ENCODE measurements around the gene KLF3.
A peak's percentile ranks its signal among the peaks of the same experiment; 100 is the strongest.
"Not testable (repeated sequence)": the region's sequence is repeated elsewhere in the genome, so short reads cannot be mapped to it uniquely, and the experiment has no call there.

KLF3 gene

DNA sequence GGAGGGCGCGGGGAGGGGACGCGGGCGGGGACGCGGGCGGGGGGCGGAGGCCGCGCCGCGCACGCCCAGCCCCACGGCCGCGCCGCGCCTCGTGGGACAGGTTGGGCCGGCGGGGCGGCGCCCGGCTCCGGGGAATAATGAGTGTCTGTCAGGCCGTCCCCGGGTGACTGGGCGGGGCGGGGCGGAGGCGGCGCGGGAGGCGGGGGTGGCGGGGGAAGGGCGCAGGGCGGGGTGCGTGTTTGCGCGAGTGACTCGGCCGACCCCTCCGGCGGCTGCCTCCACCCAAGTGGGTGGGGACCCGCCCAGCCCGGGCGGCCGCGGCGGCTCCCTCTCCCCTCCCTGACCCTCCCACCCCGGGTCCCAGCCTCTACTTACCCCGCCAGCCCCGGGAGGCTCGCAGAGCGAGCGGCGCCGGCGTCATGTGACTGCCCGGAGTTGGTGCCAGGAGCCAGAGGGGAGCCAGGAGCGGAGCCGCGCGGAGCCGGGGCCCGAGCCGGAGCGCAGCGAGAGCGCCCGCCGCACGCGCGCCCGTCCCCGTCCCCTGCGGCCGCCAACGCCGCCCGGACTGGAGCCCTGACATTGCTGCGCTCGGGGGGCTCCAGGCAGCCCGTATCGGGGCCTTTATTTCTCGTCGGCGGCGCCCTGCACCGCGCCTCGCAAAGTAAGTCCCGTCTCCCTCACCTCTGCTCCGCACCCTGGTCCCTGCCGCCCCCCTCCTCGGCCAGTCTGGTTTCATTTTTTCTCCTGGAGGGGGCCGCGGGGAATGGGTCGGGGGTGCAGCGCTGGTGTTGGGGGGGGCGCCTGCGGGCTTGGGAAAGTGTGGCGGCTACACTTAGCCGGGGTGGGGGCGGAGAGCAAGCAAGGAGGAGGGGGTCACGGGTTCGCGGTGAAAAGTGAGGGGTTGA, at the start of gene KLF3:
TSS of gene KLF3 (plus strand) at position 399 of the 905 bp plus-strand sequence. CDS start 16,427 bp downstream, outside the sequence.
- peak; percentile 28 for DNase-seq

DNA sequence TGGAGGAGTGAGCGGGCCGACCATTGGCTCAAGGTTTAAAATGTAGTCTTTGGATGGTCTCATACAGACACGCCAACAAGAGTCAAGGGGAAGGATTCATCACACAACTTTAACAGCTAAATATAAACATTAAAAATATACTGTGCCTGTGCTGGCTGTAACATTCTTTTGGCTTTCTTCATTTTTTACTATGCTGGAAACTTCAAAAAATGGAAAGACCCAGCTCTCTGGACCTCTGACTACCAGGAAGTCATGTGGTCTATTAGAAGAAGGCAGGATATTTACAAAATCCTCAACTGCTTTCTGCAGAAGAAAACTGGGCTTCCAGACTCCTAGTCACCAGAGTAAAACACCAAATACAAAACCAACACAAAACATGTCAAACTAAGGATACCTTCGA, 49.8 kb upstream of the KLF3 start:
- DNase-seq: no peak

DNA sequence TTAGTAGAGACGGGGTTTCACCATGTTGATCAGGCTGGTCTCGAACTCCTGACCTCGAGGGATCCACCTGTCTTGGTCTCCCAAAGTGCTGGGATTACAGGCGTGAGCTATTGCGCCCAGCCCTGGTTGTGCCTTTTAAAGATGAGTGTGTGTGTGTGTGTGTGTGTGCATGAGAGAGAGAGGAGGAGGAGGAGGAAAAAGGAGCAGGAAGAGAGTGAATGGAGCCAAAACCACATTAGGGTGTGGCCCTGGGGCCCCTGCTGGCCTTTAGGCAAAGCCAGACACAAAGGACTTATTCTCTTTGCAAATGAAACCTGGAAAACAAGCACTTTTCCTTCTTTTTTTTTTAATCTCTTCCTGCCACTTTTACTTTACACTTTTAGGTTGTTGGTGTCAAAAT, 48.2 kb upstream of the KLF3 start:
- DNase-seq: no peak

GRCh38 chr4:38618505-38618904, 45.5 kb upstream of the KLF3 start:
- DNase-seq: no peak

- DNase-seq: no peak
Measured at GRCh38 chr4:38619316-38619715, 44.7 kb upstream of the KLF3 start.

GRCh38 chr4:38620065-38620464, 43.9 kb upstream of the KLF3 start:
- DNase-seq: no peak

DNA sequence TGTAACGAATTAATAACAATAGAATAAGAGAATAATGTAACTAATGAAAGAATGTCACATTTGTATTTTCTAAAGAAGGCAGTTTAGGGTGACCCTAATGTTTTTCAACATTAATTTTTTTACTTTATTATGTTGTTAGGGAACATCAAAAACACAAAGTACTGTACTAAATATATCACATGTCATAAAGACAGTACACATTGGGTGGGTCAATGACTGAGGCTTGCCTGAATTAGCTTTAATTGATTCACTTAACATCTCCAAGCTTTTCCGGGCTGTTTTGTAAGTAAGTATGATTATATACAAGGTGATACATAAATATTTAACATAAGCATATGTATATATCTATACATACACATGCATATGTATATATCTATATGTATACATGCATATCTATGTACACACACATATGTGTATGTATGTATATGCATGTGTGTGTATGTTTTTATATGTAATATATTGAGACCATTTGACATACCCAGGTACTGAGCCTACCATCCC, 43.4 kb upstream of the KLF3 start:
- DNase-seq: no peak

GRCh38 chr4:38621028-38621684, 42.8 kb upstream of the KLF3 start:
- DNase-seq: no peak

DNA sequence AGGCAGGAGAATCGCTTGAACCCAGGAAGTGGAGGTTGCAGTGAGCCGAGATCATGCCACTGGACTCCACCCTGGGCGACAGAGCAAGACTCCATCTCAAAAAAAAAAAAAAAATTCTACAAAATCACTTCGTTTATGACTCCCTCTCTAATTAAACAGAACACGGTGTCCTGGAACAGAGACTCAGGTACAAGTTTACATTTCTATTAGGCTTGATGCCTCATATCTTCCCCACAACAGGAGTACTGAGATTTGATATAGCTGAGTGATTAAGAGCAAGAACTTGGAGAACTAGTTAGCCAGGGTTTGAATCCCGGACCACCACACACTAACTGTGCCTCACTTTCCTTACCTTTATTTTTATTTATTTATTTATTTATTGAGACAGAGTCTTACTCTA, 42.2 kb upstream of the KLF3 start:
- no peak for DNase-seq

DNA sequence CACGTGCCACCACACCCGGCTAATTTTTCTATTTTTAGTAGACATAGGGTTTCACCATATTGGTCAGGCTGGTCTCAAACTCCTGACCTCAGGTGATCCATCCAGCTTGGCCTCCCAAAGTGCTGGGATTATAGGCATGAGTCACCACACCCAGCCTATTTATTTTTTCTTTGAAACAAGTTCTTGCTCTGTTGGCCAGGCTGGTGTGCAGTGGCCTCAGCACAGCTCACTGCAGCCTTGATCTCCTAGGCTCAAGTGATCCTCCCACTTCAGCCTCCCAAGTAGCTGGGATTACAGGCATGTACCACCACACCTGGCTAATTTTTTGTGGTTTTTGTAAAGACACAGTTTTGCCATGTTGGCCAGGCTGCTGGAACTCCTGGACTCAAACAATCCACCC, 41.7 kb upstream of the KLF3 start:
- not testable (repeated sequence) for DNase-seq

DNA sequence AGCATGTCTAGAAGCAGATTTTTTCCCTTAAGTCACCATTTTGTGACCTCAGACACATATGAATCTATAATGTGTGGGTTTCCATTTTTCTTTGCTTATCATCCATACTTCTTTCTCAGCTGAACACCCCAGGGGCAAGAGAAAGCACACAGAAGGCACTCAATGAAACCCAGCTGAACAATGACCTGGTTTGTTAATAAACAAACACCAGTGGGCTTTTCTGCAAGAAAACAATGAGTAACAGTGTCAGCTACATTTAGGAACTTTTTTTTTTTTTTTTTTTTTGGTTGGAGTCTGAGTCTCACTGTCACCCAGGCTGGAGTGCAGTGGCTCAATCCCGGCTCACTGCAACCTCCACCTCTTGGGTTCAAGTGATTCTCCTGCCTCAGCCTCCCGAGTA, 40.7 kb upstream of the KLF3 start:
- DNase-seq: no peak

DNA sequence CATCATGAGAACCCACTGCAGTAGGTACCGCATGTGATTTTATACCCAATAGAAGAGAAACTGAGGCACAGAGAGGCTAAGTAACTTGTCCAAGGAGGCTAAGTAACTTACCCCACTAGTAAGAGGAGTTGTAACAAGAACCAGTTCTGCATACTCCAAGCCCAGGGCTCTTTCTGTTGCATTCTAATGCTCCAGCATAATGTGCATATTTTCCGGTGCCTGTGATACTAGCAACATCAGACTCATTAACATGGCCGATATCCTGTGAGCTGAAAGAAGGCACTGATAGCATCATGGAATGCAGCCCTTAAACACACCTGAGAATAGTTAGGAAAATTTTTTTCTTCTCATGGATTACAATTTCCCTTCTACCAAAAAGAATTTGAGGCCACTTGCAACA, 39.7 kb upstream of the KLF3 start:
- no peak for DNase-seq

DNA sequence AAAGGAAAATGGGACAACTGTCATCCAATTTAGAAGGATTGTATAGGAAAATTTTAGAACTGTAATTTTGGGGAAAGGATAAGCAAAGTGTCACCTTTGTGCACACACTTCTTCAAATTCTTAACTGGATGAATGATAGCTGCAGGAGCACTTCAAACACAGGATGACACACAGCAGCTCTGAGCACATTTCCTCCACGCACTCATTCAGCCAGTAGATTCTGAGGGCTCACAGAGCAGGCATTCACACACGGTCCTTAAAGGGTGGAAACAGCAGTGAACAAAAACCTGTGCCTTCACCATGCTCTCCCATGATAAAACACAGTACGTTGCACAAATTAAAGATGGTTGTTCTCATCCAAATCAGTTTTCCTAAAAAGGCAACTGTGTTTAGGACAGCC, 38.5 kb upstream of the KLF3 start:
- DNase-seq: no peak

DNA sequence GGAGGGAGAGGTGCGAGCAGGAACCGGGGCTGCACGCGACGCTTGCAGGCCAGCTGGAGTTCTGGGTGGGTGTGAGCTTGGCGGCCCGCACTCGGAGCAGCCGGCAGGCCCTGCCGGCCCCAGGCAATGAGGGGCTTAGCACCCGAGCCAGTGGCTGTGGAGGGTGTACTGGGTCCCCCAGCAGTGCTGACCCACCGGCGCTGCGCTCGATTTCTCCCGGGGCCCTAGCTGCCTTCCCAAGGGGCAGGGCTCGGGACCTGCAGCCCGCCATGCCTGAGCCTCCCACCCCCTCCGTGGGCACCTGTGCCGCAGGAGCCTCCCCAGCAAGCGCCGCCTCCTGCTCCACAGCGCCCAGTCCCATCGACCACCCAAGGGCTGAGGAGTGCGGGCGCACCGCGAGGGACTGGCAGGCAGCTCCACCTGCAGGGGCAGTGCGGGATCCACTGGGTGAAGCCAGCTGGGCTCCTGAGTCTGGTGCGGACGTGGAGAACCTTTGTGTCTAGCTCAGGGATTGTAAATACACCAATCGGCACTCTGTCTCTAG, 37.0 kb upstream of the KLF3 start:
- DNase-seq: not testable (repeated sequence)

DNA sequence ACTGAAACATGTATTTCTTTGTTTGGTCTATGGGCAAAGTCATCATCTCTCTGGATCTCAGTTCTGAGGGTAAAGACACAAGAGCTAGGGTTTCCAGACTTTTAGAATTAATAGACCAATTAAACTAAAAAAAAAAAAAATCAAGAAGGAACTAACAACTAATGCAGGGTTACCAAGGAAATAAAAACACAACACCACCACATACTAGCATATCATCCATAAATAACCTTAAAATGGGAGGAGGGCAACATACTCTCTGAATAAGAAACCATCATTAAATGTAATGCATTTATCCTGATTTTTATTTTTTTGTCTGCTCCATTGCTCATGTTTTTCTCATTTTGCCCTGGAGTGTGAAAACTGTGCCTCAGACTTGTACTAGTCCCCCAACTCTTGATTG, 33.5 kb upstream of the KLF3 start:
- no peak for DNase-seq

DNA sequence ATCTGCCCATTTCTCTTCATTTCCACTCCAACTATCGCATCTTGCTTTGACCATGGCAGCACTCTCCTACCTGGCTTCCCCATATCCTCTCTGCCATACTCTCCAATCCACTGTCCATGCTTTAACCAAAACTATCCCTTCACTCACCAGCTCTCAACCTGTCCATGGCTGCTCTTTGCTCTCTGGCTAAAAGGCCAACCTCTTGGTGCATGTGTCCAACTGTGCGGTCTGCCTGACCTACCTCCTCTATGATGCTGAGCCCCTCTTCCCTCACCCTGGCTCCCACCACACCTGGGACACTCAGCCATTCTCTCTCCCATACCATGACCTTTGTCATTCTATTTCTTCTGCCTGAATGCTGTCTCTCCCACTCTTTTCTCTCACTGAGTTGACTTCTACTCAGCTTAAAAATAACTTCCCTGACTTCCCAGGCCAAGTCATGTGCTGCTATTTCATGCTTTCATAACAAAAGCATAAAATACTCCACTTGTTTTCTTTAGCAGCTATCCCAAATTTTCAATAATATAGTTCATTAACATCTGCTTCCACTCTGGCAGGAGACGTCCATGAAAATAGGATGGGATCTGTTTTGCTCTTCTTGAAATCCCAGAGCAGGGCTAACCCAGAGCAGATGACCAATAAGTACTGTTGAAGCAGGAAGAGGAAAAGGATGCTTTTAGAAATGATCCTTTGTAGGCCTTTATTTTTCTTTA, 29.8 kb upstream of the KLF3 start:
- DNase-seq: no peak

DNA sequence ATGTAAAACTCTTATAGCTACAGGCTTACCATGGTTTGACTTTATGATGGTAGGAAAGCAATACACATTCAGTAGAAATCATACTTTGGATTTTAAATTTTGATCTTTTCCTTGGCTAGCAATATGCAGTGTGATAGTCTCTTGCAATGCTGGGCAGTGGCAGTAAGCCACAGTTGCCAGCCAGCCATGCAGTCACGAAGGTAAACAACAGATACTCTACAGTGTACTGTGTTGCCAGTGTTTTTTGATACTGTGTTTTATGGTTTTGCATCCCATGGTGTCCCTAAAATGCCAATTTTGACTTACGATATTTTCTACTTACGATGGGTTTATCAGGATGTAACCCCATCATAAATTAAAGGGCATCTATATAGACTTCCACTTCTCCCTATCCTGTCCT, 24.8 kb upstream of the KLF3 start:
- no peak for DNase-seq

GRCh38 chr4:38641811-38642210, 22.2 kb upstream of the KLF3 start:
- no peak for DNase-seq

DNA sequence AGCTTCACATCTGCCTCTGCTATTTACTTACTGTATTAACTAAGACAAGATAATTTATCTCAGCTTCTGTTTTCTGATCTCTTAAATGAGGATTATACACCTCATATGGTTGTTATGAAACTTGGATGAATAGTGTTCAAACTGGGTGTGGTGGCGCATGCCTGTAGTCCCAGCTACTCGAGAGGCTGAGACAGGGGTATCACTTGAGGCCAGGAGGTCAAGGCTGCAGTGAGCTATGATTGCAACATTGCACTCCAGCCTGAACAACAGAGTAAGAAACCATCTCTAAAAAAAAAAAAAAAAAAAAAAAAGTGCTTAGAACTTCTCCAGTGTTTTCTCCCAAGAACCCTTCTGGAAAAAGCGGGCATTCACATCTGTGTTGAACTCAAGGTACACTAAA, 19.8 kb upstream of the KLF3 start:
- no peak for DNase-seq

DNA sequence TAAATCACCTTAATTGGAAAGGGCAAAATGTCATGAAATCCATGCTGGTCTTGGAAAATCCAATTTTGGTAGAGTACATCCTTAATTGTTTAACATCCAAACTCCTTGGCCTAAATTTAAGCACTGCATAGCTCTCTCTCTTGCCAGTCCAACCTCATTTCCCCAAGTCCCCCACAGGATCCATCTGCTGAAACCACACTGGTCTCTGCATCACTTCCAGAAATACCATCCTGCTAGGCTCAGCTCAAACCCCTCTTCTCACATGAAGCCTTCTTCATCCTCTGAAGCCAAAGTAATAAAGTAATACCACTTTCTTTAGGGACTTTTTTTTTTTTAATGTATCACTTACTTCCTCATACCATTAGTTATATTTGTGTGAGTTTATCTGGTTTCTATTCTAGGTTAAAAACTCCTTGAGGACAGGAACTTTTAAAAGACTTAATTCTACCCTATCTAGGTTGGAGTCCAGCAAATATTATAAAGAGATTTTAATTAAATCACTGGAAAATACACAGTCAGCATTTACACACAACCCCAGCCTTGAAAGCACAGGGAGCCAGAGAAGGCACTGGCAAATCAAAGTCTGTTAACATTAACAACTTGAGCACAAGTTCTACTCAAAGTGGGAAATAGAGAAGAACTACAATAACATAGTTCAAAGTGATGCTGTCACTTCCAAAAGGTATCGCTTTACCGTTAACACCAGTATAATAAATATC, 16.7 kb upstream of the KLF3 start:
- DNase-seq: no peak

- DNase-seq: no peak
Measured at GRCh38 chr4:38650133-38650532, 13.9 kb upstream of the KLF3 start.

DNA sequence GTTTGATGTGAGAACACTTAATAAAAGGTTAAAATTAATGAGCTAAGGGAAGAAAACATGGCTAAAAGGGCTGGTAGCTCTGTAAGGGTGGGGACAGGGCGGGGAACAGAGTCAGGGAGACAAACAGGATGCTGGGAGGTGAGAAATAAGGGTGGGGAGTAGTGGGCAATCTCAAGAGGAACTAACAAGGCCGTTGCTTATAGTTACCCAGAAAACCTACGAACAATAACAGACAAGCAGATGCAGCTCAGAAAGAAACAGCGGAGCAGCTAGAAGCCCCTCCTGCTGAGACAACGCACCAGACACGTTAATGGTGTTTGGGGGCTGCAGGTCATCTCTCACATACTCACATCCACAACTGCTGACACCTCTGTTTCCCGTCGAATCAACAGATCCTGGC, 9.7 kb upstream of the KLF3 start:
- DNase-seq: no peak

DNA sequence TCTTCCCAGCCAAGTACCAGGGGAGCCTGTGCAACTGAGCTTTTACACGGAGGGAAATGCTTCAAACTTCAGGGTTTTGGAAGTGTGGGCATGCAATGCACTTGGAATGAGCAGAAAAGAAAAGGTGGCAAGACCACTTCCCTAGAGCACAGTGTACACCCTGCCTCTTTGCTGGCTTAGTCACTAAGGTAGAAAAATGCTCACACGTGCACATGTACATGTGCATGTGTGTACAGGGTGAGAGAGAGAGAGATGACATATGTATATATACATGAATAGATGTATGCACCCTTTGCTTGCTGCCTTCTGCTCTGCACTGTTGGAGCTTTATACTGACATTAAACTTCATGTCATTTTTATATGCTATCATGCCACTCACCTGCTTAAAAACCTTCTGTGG, 7.9 kb upstream of the KLF3 start:
- no peak for DNase-seq
